DOHH2 (cell line): ENCODE measurements around the gene KBTBD12.
A peak's percentile ranks its signal among the peaks of the same experiment; 100 is the strongest.

ENCODE experiments used
- H3F3A ChIP-seq: fragments of 200-600 bp; sonication (generic), shearing (Covaris generic); 2 replicates; pipeline ENCODE4 v1.6.0; 2016; ENCODE audit warnings: antibody characterized with exemption, mild to moderate bottlenecking; ENCODE audit not compliant: control insufficient read depth, insufficient read depth
- H3K27ac ChIP-seq: fragments of 200-600 bp; sonication (generic); 2 replicates; pipeline ENCODE4 v1.5.1; 2014; ENCODE audit warnings: low read depth, mild to moderate bottlenecking, low read length, moderate library complexity
- H3K27me3 ChIP-seq: fragments of 200-600 bp; sonication (generic); 2 replicates; pipeline ENCODE4 v1.6.1; 2014; ENCODE audit warnings: mild to moderate bottlenecking, low read length, mixed read lengths; ENCODE audit not compliant: control insufficient read depth
- H3K36me3 ChIP-seq: fragments of 200-600 bp; sonication (generic); 2 replicates; pipeline ENCODE4 v1.6.1; 2014; ENCODE audit warnings: mild to moderate bottlenecking, low read length, moderate library complexity, mixed read lengths; ENCODE audit not compliant: control insufficient read depth
- H3K4me1 ChIP-seq: fragments of 200-600 bp; sonication (generic); 2 replicates; pipeline ENCODE4 v1.6.1; 2014; ENCODE audit warnings: mild to moderate bottlenecking, low read length, mixed read lengths; ENCODE audit not compliant: control insufficient read depth
- H3K4me2 ChIP-seq: fragments of 200-600 bp; sonication (generic); 2 replicates; pipeline ENCODE4 v1.6.0; 2014; ENCODE audit warnings: mild to moderate bottlenecking, low read length, moderate library complexity
- H3K4me3 ChIP-seq: fragments of 200-600 bp; sonication (generic); 2 replicates; pipeline ENCODE4 v1.5.1; 2014; ENCODE audit warnings: mild to moderate bottlenecking, low read length, mixed read lengths
- H3K79me2 ChIP-seq: fragments of 200-600 bp; sonication (generic); 2 replicates; pipeline ENCODE4 v1.6.1; 2014; ENCODE audit warnings: mild to moderate bottlenecking, low read length, mixed read lengths; ENCODE audit not compliant: control insufficient read depth
- H3K9me2 ChIP-seq: fragments of 200-600 bp; sonication (generic); replicated peaks from 2 replicates; pipeline ENCODE4 v1.6.1; 2014; ENCODE audit warnings: mild to moderate bottlenecking, low read length, mixed read lengths; ENCODE audit not compliant: control insufficient read depth
- H3K9me3 ChIP-seq: fragments of 200-600 bp; sonication (generic); 2 replicates; pipeline ENCODE4 v1.6.1; 2014; ENCODE audit warnings: antibody characterized with exemption, low read length, mixed read lengths; ENCODE audit not compliant: control insufficient read depth, insufficient read depth
- H4K20me1 ChIP-seq: fragments of 200-600 bp; sonication (generic); 2 replicates; pipeline ENCODE4 v1.6.0; 2014; ENCODE audit warnings: low read depth, mild to moderate bottlenecking, antibody characterized with exemption, low read length, moderate library complexity; ENCODE audit not compliant: control insufficient read depth, insufficient read depth
- CTCF ChIP-seq: fragments of 200-600 bp; sonication (generic); IDR thresholded peaks from one replicate; pipeline ENCODE4 v1.5.1; 2014; ENCODE audit warnings: antibody characterized with exemption, mild to moderate bottlenecking, low read depth, low read length; ENCODE audit not compliant: poor library complexity, severe bottlenecking
- EZH2phosphoT487 ChIP-seq: fragments of 200-600 bp; sonication (generic); IDR thresholded peaks from 2 replicates; pipeline ENCODE4 v1.6.1; 2017; ENCODE audit warnings: borderline replicate concordance, mild to moderate bottlenecking, antibody characterized with exemption, low read length, moderate library complexity, mixed read lengths

Gene KBTBD12

GRCh38 chr3:128009952-128010846 is 95.2 kb downstream of the KBTBD12 start:
- TF ChIP-seq EZH2phosphoT487 (no peak), CTCF (no peak)
- Histone ChIP-seq H3K9me3 (no peaks in the 10 kb centered on the region), H3K4me3 (no peak overlapping the region), H3K4me1 (peaks cover 5% of the 10 kb centered on the region), H3K27me3 (no peaks in the 10 kb centered on the region), H3F3A (no peaks in the 10 kb centered on the region), H4K20me1 (no peaks in the 10 kb centered on the region), H3K4me2 (no peak overlapping the region), H3K27ac (no peak overlapping the region), H3K36me3 (no peaks in the 10 kb centered on the region), H3K9me2 (no peaks in the 10 kb centered on the region), H3K79me2 (no peaks in the 10 kb centered on the region)

DNA sequence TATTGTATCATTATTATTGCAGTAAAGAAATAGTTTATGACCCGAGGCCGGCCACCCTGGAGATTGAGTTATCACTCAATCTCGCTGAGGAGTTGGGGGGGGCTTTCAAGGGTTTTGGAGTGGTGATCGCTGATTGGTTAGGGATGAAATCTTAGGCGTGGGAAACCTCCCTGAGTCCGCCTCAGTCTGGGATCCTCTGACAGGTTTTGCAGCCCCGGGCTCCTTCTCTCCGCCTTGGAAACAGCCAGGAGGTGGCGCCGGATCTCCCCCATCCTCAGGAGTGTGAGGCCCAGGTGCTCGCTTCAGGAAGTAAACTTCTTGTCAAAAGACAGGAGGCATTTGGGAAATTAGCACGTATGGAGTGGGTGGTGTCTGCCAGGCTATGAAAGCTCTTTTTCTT is 96.1 kb downstream of the KBTBD12 start:
- Histone ChIP-seq H3F3A (no peaks in the 10 kb centered on the region), H3K36me3 (no peaks in the 10 kb centered on the region), H3K27me3 (no peaks in the 10 kb centered on the region), H3K27ac (no peak overlapping the region), H3K4me3 (no peak overlapping the region), H3K9me2 (no peaks in the 10 kb centered on the region), H4K20me1 (no peaks in the 10 kb centered on the region), H3K79me2 (no peaks in the 10 kb centered on the region), H3K4me2 (peak overlapping the region; percentile 24), H3K4me1 (peaks cover 5% of the 10 kb centered on the region), H3K9me3 (peaks cover under 1% of the 10 kb centered on the region)
- peak; percentile 76 for TF ChIP-seq CTCF
- TF ChIP-seq EZH2phosphoT487, result no peak

DNA sequence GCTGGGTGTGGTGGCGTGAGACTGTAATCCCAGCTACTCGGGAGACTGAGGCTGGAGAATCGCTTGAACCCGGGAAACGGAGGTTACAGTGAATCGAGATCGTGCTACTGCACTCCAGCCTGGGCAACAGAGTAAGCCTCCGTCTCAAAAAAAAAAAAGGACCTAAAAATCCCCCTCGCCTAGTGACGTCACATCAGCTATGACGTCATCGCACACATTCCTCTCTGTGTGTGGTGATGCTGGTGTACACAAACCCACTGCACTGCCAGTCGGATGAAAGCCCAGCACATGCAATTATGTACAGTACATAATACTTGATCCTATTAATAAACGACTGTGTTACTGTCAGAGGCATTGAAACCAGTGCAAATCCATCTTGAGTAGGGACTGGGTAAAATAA is 97.0 kb downstream of the KBTBD12 start:
- Histone ChIP-seq H3K27ac (no peak overlapping the region), H3K9me2 (no peaks in the 10 kb centered on the region), H3K4me1 (peaks cover 5% of the 10 kb centered on the region), H3K36me3 (no peaks in the 10 kb centered on the region), H3K4me3 (no peak overlapping the region), H3F3A (no peaks in the 10 kb centered on the region), H3K9me3 (peaks cover 7% of the 10 kb centered on the region), H3K4me2 (no peak overlapping the region), H3K27me3 (no peaks in the 10 kb centered on the region), H4K20me1 (no peaks in the 10 kb centered on the region), H3K79me2 (no peaks in the 10 kb centered on the region)
- TF ChIP-seq CTCF (no peak), EZH2phosphoT487 (no peak)
